HEK293 (cell line): ENCODE results near the gene PEX7.

Experiments used
- CTCF ChIA-PET: fragments of 350-600 bp; formaldehyde crosslinking; extraction: SDS; loops from one replicate; lab custom pipeline; 2021; ENCODE audit warnings: antibody characterized with exemption; lab: Yijun Ruan, JAX
- POLR2A ChIA-PET: fragments of 300-600 bp; formaldehyde crosslinking; extraction: SDS; loops from one replicate; lab custom pipeline; 2020; ENCODE audit warnings: antibody characterized with exemption, inconsistent platforms; lab: Yijun Ruan, JAX
- H3K27ac ChIP-seq: fragments of 200-500 bp; sonication (Bioruptor generic); 2 replicates; pipeline ENCODE4 v1.5.1; 2014; ENCODE audit warnings: low read depth, low read length, control low read depth, inconsistent platforms; ENCODE audit errors: extremely low read depth
- H3K36me3 ChIP-seq, 2 experiments: fragments of 200-500 bp in 1 of 2; sonication (Bioruptor generic) in 1 of 2; 1 replicate in 1 of 2; 2 replicates in 1 of 2; pipeline ENCODE4 v1.5.1; 2014 to 2017; ENCODE audit warnings: inconsistent platforms in 2 of 2, low read length in 2 of 2; ENCODE audit not compliant: control insufficient read depth in 2 of 2, insufficient read depth in 1 of 2
- H3K4me1 ChIP-seq: fragments of 200-500 bp; sonication (Bioruptor generic); 2 replicates; pipeline ENCODE4 v1.5.1; 2014; ENCODE audit warnings: mild to moderate bottlenecking, low read length, inconsistent platforms; ENCODE audit not compliant: control insufficient read depth, insufficient read depth
- H3K4me3 ChIP-seq: 2 replicates; pipeline ENCODE4 v1.5.1; 2011; ENCODE audit warnings: low read depth, mild to moderate bottlenecking, control low read depth, low read length, moderate library complexity
- H3K9me3 ChIP-seq: fragments of 200-500 bp; sonication (Bioruptor generic); 2 replicates; pipeline ENCODE4 v1.5.1; 2014; ENCODE audit warnings: low read depth, low read length, inconsistent platforms; ENCODE audit not compliant: control insufficient read depth, insufficient read depth
- BCL6B ChIP-seq: fragments of 450-650 bp; formaldehyde crosslinking; IDR thresholded peaks from 2 replicates; pipeline ENCODE4 v1.5.1; 2017; ENCODE audit warnings: missing biosample characterization, missing genetic modification characterization
- GLIS1 ChIP-seq: fragments of 450-650 bp; formaldehyde crosslinking; IDR thresholded peaks from 2 replicates; pipeline ENCODE4 v1.5.1; 2016; ENCODE audit warnings: missing biosample characterization, missing genetic modification characterization
- KLF9 ChIP-seq: fragments of 450-650 bp; formaldehyde crosslinking; IDR thresholded peaks from 2 replicates; pipeline ENCODE4 v1.5.1; 2016; ENCODE audit warnings: missing biosample characterization, missing genetic modification characterization, low read depth
- PRDM6 ChIP-seq: fragments of 450-650 bp; formaldehyde crosslinking; IDR thresholded peaks from 2 replicates; pipeline ENCODE4 v1.5.1; 2017; ENCODE audit warnings: missing biosample characterization, missing genetic modification characterization
- YY2 ChIP-seq: fragments of 450-650 bp; formaldehyde crosslinking; IDR thresholded peaks from 2 replicates; pipeline ENCODE4 v1.5.1; 2016; ENCODE audit warnings: missing biosample characterization, missing genetic modification characterization
- ZBTB49 ChIP-seq: fragments of 450-650 bp; formaldehyde crosslinking; IDR thresholded peaks from 2 replicates; pipeline ENCODE4 v1.5.1; 2016; ENCODE audit warnings: missing biosample characterization, missing genetic modification characterization, low read depth
- ZNF10 ChIP-seq: fragments of 450-650 bp; formaldehyde crosslinking; IDR thresholded peaks from 2 replicates; pipeline ENCODE4 v1.5.1; 2017; ENCODE audit warnings: missing biosample characterization, missing genetic modification characterization
- ZNF132 ChIP-seq: fragments of 450-650 bp; formaldehyde crosslinking; IDR thresholded peaks from 2 replicates; pipeline ENCODE4 v1.5.1; 2017; ENCODE audit warnings: missing biosample characterization, missing genetic modification characterization, borderline replicate concordance
- ZNF335 ChIP-seq: fragments of 450-650 bp; formaldehyde crosslinking; conservative IDR thresholded peaks from 2 replicates; pipeline ENCODE4 v1.5.1; 2016; ENCODE audit warnings: missing biosample characterization, missing genetic modification characterization
- ZNF394 ChIP-seq: fragments of 450-650 bp; formaldehyde crosslinking; IDR thresholded peaks from 2 replicates; pipeline ENCODE4 v1.5.1; 2016; ENCODE audit warnings: missing biosample characterization, missing genetic modification characterization, mild to moderate bottlenecking, moderate library complexity, borderline replicate concordance
- ZNF426 ChIP-seq: fragments of 450-650 bp; formaldehyde crosslinking; IDR thresholded peaks from 2 replicates; pipeline ENCODE4 v1.5.1; 2017; ENCODE audit warnings: missing biosample characterization, missing genetic modification characterization, mild to moderate bottlenecking, inconsistent platforms, moderate library complexity
- ZNF529 ChIP-seq: fragments of 450-650 bp; formaldehyde crosslinking; IDR thresholded peaks from 2 replicates; pipeline ENCODE4 v1.5.1; 2017; ENCODE audit warnings: missing genetic modification characterization, missing biosample characterization; ENCODE audit not compliant: insufficient replicate concordance
- ZNF558 ChIP-seq: fragments of 450-650 bp; formaldehyde crosslinking; IDR thresholded peaks from 2 replicates; pipeline ENCODE4 v1.5.1; 2016; ENCODE audit warnings: missing biosample characterization, missing genetic modification characterization
- ZNF610 ChIP-seq: fragments of 450-650 bp; formaldehyde crosslinking; IDR thresholded peaks from 2 replicates; pipeline ENCODE4 v1.5.1; 2016; ENCODE audit warnings: missing biosample characterization, missing genetic modification characterization, borderline replicate concordance
- ZNF645 ChIP-seq: fragments of 450-650 bp; formaldehyde crosslinking; IDR thresholded peaks from 2 replicates; pipeline ENCODE4; 2016; ENCODE audit warnings: missing biosample characterization, missing genetic modification characterization
- ZNF707 ChIP-seq: fragments of 450-650 bp; formaldehyde crosslinking; IDR thresholded peaks from 2 replicates; pipeline ENCODE4 v1.5.1; 2016; ENCODE audit warnings: missing biosample characterization, missing genetic modification characterization
- ZNF792 ChIP-seq: fragments of 450-650 bp; formaldehyde crosslinking; IDR thresholded peaks from 2 replicates; pipeline ENCODE4 v1.5.1; 2016; ENCODE audit warnings: missing biosample characterization, missing genetic modification characterization
- ZNF837 ChIP-seq: fragments of 450-650 bp; formaldehyde crosslinking; IDR thresholded peaks from 2 replicates; pipeline ENCODE4 v1.5.1; 2016; ENCODE audit warnings: missing biosample characterization, missing genetic modification characterization
- ZSCAN4 ChIP-seq: fragments of 450-650 bp; formaldehyde crosslinking; IDR thresholded peaks from 2 replicates; pipeline ENCODE4 v1.5.1; 2017; ENCODE audit warnings: missing biosample characterization, missing genetic modification characterization

The PEX7 gene

GRCh38 chr6:136864676-136865075, 42.3 kb downstream of the PEX7 start:
- POLR2A ChIA-PET = no interaction called here

GRCh38 chr6:136866872-136867416, 44.6 kb downstream of the PEX7 start:
- ChIA-PET POLR2A (interaction anchor here (1.0 kb wide), 1 partner anchor 14 kb away, joined by 3 read pairs; no protein-coding TSS in a partner anchor), CTCF (interaction anchor here (0.5 to 1.4 kb wide), 3 partner anchors 46 to 66 kb away, joined by 3 to 5 read pairs (median 3); no protein-coding TSS in a partner anchor)
- Histone ChIP-seq H3K9me3 (no peaks in the 10 kb centered on the region), H3K4me1 (no peaks in the 10 kb centered on the region), H3K36me3 (peaks cover 0 to 2% of the 10 kb centered on the region in 2 experiments; a peak in 2 of 3 replicates), H3K27ac (no peak overlapping the region), H3K4me3 (no peak overlapping the region)
- TF ChIP-seq KLF9 (tag by site-specific recombination) (no peak), ZNF837 (no peak), BCL6B (tag by site-specific recombination) (no peak), ZNF426 (tag by site-specific recombination) (no peak), ZNF610 (tag by site-specific recombination) (no peak), ZNF645 (tag by site-specific recombination) (no peak), ZNF132 (tag by site-specific recombination) (no peak), ZNF792 (no peak), ZBTB49 (tag by site-specific recombination) (no peak), ZNF558 (tag by site-specific recombination) (no peak), PRDM6 (tag by site-specific recombination) (no peak), ZNF394 (no peak)

More at GRCh38 chr6:136864676-136865075, 42.3 kb downstream of the PEX7 start:
- H3K27ac ChIP-seq = no peak overlapping the region
- H3K4me1 ChIP-seq = no peaks in the 10 kb centered on the region
- no peak for TF ChIP-seq ZNF707 (tag by site-specific recombination)
- TF ChIP-seq ZNF529 (tag by site-specific recombination) = peak; percentile 50
- CTCF ChIA-PET = interaction anchor here (0.6 to 2.9 kb wide), 4 partner anchors 19 to 1898 kb away, joined by 4 to 20 read pairs (median 4); no protein-coding TSS in a partner anchor
- no peak overlapping the region for H3K4me3 ChIP-seq
- H3K9me3 ChIP-seq = no peaks in the 10 kb centered on the region
- no peaks in the 10 kb centered on the region; a peak in 1 of 3 replicates for H3K36me3 ChIP-seq

GRCh38 chr6:136869451-136869850, 47.1 kb downstream of the PEX7 start:
- H3K27ac ChIP-seq = no peak overlapping the region
- no peaks in the 10 kb centered on the region for H3K9me3 ChIP-seq
- ChIA-PET CTCF (no interaction called here), POLR2A (no interaction called here)
- H3K4me3 ChIP-seq = no peak overlapping the region
- peaks cover 0 to 17% of the 10 kb centered on the region in 2 experiments; a peak in 2 of 3 replicates for H3K36me3 ChIP-seq
- H3K4me1 ChIP-seq = no peaks in the 10 kb centered on the region
- TF ChIP-seq ZNF335 (no peak), YY2 (tag by site-specific recombination) (no peak), ZSCAN4 (tag by site-specific recombination) (no peak), GLIS1 (no peak), ZNF10 (tag by site-specific recombination) (no peak)
